Middle frontal gyrus (tissue), 1 donor: ENCODE measurements around the gene AGAP1.
"Not testable (repeated sequence)": the region's sequence is repeated elsewhere in the genome, so short reads cannot be mapped to it uniquely, and the experiment has no call there.

Experiments used
- DNase-seq: peaks from one replicate; pipeline ENCODE4 v3.0.0-alpha.2; 2015; ENCODE audit warnings: low spot score; ENCODE audit errors: extremely low spot score

The AGAP1 gene

GRCh38 chr2:236052206-236052605 is 558.4 kb downstream of the AGAP1 start:
- DNase-seq, result no peak

- no peak for DNase-seq
Observed at GRCh38 chr2:236052926-236053821, 559.3 kb downstream of the AGAP1 start.

- DNase-seq, result no peak
Observed at GRCh38 chr2:236054125-236054524, 560.3 kb downstream of the AGAP1 start.

- no peak for DNase-seq
Observed at GRCh38 chr2:236054621-236055305, 560.9 kb downstream of the AGAP1 start.

- no peak for DNase-seq
Observed at GRCh38 chr2:236055471-236055870, 561.6 kb downstream of the AGAP1 start.

GRCh38 chr2:236056141-236056540 is 562.3 kb downstream of the AGAP1 start:
- no peak for DNase-seq

GRCh38 chr2:236057375-236057774 is 563.5 kb downstream of the AGAP1 start:
- DNase-seq, result no peak

GRCh38 chr2:236061497-236061896 is 567.7 kb downstream of the AGAP1 start:
- DNase-seq, result no peak

- no peak for DNase-seq
Observed at GRCh38 chr2:236061899-236062298, 568.1 kb downstream of the AGAP1 start.

- not testable (repeated sequence) for DNase-seq
Observed at GRCh38 chr2:236062806-236063205, 569.0 kb downstream of the AGAP1 start.

GRCh38 chr2:236063994-236064393 is 570.2 kb downstream of the AGAP1 start:
- DNase-seq, result no peak

- no peak for DNase-seq
Observed at GRCh38 chr2:236065314-236066160, 571.7 kb downstream of the AGAP1 start.

GRCh38 chr2:236070236-236070635 is 576.4 kb downstream of the AGAP1 start:
- no peak for DNase-seq

- DNase-seq, result no peak
Observed at GRCh38 chr2:236073246-236073645, 579.4 kb downstream of the AGAP1 start.

GRCh38 chr2:236073867-236074655 is 580.2 kb downstream of the AGAP1 start:
- no peak for DNase-seq

- DNase-seq, result no peak
Observed at GRCh38 chr2:236075802-236076201, 582.0 kb downstream of the AGAP1 start.

GRCh38 chr2:236078297-236079255 is 584.7 kb downstream of the AGAP1 start:
- no peak for DNase-seq

- no peak for DNase-seq
Observed at GRCh38 chr2:236080412-236080811, 586.6 kb downstream of the AGAP1 start.

- DNase-seq, result no peak
Observed at GRCh38 chr2:236081171-236081570, 587.3 kb downstream of the AGAP1 start.

GRCh38 chr2:236082061-236082460 is 588.2 kb downstream of the AGAP1 start:
- DNase-seq, result no peak
